GM19455 (cell line): ENCODE measurements around the gene AP4S1.
"Not testable (repeated sequence)": the region's sequence is repeated elsewhere in the genome, so short reads cannot be mapped to it uniquely, and the experiment has no call there.

Experiments
- ATAC-seq: cut with Tn5 transposase; IDR thresholded peaks from one replicate; pipeline ENCODE4 v1.9.1; 2021; ENCODE audit not compliant: unreplicated experiment

The AP4S1 gene

DNA sequence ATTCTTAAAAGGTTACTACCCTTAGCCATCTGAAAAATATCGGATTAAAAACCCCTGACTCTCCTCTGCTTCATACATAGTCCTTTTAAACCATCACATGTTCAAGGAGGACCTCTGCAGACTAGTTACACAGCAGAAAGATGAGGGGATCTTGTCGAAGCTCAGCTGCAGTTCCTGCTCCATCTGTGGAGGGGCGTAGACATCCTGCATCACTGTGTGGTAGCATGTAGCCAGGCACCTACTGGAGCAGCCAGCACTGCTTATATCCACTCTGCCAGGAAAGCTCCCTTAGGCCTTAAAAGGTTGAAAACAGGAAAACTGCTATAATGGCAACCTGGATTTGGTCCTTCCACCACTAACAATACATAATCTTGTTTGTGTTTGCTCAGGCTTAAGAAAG is 58.3 kb downstream of the AP4S1 start:
- no peak for ATAC-seq

DNA sequence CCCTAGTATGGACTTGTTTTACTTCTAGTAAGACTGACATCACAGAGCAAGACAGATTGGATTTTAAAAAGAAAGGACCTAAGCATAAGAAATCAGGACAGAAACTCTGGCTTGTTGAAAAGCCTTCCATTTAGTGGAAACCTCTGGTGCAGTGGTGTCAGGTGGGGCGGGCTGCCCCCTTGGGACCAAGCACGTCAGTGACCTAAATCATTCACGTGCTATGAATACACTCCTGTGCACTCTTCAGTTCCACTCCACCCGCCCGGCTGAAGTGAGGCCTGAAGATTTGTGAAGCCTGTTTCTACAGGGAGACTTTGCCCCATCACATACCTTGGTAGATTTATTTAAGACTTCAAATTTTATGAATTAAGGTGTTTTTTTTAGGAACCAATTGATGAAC is 58.9 kb downstream of the AP4S1 start:
- ATAC-seq = no peak

DNA sequence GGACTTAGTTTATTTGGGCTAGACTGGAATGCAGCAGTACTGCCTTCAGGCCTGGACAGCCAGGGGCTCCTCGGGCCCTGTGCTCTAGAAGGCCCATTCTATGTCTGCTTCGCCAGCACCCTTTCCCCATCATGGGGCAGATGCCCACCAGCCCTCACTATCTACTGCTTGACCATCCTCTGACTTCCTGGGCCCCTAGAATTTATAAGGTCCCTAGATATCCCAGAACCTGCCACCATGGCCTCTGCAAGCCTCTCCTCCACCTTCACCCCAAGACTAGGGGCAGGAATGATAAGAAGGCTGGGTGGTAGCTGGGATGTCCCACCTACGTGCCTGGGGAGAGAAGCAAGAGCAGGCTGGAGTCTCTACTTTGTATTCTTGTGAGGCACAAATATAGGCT is 59.6 kb downstream of the AP4S1 start:
- no peak for ATAC-seq

DNA sequence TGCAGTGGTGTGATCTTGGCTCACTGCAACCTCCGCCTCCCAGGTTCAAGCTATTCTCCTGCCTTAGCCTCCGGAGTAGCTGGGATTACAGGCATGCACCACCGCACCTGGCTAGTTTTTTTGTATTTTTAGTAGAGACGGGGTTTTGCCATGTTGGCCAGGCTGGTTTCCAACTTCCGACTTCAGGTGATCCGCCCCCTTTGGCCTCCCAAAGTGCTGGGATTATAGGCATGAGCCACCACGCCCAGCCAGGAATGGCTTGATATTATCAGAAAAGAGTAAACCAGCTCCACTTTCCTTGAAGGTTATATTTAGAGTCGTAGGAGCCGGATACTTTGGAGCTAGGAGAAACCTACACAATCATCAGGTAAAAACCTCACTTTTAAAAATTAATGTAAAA is 61.0 kb downstream of the AP4S1 start:
- ATAC-seq = not testable (repeated sequence)

GRCh38 chr14:31090883-31091764 is 65.7 kb downstream of the AP4S1 start:
- ATAC-seq = no peak

GRCh38 chr14:31092160-31092708 is 66.8 kb downstream of the AP4S1 start:
- no peak for ATAC-seq

DNA sequence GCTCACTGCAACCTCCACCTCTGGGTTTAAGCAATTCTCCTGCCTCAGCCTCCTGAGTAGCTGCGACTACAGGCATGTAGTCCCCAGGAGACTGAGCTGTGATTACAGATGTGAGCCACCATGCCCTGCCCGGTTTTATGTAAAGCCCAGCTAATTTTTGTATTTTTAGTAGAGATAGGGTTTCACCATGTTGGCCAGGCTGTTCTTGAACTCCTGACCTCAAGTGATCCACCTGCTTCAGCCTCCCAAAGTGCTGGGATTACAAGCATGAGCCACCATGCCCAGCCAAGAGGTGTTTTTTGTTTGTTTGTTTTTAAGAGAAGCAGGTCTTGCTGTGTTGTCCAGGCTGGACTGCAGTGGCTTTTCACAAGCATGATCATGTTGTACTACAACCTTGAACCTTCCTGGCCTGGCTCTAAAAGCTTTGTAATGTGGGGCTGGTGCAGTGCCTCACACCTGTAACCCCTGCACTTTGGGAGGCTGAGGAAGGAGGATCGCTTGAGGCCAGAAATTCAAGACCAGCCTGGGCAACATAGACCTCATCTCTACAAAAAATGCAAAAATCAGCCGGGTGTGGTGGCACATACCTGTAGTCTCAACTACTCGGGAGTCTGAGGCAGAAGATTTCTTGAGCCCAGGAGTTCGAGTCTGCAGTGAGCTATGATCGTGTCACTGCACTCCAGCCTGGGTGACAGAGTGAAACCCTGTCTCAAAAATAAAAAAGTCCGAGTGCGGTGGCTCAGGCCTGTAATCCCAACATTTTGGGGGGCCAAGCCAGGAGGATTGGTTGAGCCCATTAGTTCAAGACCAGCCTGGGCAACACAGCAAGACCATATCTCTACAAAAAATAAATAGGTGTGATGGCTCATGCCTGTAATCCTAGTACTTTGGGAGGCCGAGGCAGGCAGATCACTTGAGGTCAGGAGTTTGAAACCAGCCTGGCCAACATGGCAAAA is 68.7 kb downstream of the AP4S1 start:
- ATAC-seq = not testable (repeated sequence)

DNA sequence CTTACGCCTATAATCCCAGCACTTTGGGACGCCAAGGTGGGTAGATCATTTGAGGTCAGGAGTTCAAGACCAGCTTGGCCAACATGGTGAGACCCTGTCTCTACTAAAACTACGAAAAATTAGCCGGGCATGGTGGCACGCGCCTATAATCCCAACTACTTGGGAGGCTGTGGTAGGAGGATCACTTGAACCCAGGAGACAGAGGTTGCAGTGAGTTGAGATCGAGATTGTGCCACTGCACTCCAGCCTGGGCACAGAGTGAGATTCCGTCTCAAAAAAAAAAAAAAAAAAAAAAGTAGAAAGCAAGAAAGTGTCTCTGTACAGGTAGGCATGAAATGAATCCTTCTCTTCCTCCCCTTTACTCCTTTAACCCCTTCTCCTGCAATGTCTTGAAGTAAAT is 70.4 kb downstream of the AP4S1 start:
- not testable (repeated sequence) for ATAC-seq

DNA sequence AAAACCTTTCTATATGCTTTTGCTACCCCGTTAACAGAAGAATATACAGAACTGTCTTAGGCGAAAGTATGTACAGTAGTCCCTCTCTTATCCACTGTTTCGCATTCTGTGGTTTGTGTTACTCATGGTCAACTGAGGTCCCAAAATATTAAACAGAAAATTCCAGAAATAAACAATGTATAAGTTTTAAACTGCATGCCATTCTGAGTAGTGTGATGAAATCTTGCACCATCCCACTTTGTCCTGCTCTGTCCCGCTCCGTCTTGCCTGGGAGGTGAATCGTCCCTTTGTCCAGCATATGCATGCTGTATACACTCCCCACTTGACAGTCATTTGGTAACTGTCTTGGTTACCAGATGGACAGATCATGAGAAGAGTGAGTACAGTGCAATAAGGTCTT is 70.8 kb downstream of the AP4S1 start:
- no peak for ATAC-seq

GRCh38 chr14:31097081-31097480 is 71.6 kb downstream of the AP4S1 start:
- ATAC-seq = no peak

DNA sequence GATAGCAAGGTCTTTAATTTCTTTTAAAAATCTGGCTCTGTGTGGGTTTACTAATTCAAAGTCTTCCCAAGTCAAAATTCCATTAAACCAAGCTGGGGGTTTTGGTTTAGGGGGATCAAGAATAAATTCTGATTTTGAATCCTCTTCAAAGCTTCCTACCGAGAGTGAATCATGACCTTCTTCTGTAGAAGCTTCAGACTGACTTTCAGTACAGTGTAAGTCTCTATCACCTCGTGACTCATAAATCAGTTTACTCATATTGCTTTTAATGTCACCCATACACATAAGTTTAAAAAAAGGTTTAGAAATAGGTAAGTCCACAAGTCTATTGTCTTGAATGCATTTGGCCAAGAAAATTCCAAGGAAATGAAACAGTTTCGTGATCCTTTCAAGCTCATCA is 81.3 kb downstream of the AP4S1 start:
- ATAC-seq = no peak

DNA sequence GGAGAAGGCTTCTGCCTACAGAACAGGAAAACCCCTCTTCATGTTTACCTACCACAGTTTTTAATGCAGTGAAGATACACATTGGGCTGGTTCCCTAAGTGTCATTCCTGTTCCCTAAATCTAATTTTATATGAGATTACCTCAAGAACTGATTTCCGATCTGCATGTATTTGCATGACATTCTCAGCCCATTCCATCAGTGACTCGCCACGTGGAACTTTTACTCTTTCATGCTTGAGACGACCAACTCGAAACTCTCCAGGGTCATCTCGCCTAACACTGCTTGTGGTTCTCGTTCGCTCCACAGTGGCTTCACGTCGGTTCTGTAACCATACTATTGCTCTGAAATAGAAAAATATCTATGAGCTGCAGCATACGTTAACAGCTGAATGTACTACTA is 83.8 kb downstream of the AP4S1 start:
- no peak for ATAC-seq

- no peak for ATAC-seq
Measured at GRCh38 chr14:31110872-31111271, 85.4 kb downstream of the AP4S1 start.

GRCh38 chr14:31113794-31114193 is 88.3 kb downstream of the AP4S1 start:
- ATAC-seq = no peak

GRCh38 chr14:31118892-31119291 is 93.4 kb downstream of the AP4S1 start:
- no peak for ATAC-seq

GRCh38 chr14:31122098-31122611 is 96.7 kb downstream of the AP4S1 start:
- ATAC-seq = no peak

GRCh38 chr14:31122921-31123320 is 97.5 kb downstream of the AP4S1 start:
- ATAC-seq = no peak

- ATAC-seq = no peak
Measured at GRCh38 chr14:31124197-31124596, 98.7 kb downstream of the AP4S1 start.

DNA sequence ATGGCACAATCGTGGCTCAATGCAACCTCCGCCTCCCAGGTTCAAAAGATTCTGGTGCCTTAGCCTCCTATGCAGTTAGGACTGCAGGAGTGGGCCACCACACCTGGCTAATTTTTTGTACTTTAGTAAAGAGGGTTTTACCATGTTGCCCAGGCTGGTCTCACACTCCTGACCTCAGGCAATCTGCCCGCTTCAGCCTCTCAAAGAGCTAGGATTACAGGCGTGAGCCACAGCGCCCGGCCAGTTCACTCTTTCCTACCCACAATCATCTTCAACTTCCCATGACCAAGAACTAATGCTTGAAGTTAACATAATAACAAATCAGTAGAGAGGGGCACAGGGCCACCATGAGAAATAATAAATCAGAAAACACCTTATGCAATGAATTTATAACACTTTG is 99.8 kb downstream of the AP4S1 start:
- no peak for ATAC-seq

- no peak for ATAC-seq
Measured at GRCh38 chr14:31126680-31127079, 101.2 kb downstream of the AP4S1 start.

- no peak for ATAC-seq
Measured at GRCh38 chr14:31127690-31128089, 102.2 kb downstream of the AP4S1 start.
